Measurements from ENCODE around the gene PNLIPRP3. TPM values are rescaled to one million over a fixed set of nuclear protein-coding genes. Genes with fewer than 3 reads are reported as not detected.
"Not testable (repeated sequence)": the region's sequence is repeated elsewhere in the genome, so short reads cannot be mapped to it uniquely, and the experiment has no call there.

Gene PNLIPRP3
- not detected for total RNA-seq

GRCh38 chr10:116427671-116428070 is at the start of gene PNLIPRP3:
Gene PNLIPRP3 (plus strand): TSS chr10:116427847. CDS start chr10:116428013, 166 bp downstream.
- CTCF ChIA-PET, result no interaction called here
- POLR2A ChIA-PET, result no interaction called here

DNA sequence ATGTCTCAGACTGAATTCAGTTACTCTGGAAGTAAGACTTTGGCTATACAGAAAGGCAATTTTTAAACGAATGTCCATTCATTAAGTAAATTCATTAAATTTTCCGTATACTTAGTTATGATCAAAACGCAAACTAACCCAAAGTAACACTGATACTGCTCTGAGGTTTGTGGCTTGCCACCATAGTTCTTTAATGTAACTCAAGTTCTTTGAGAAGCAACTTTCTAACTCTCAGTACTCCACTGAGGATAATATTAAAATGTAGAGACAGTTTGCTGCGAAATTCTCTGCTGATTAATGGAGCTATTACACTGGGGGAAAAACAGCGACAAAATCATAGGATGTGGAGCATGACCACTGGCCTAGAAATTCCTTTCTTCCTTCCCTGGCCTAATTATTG is 45.4 kb upstream of the PNLIPRP3 start:
- POLR2A ChIA-PET, result no interaction called here
- CTCF ChIA-PET, result interaction anchor here (1.1 kb wide), 1 partner anchor 38 kb away, joined by 3 read pairs; no protein-coding TSS in a partner anchor

DNA sequence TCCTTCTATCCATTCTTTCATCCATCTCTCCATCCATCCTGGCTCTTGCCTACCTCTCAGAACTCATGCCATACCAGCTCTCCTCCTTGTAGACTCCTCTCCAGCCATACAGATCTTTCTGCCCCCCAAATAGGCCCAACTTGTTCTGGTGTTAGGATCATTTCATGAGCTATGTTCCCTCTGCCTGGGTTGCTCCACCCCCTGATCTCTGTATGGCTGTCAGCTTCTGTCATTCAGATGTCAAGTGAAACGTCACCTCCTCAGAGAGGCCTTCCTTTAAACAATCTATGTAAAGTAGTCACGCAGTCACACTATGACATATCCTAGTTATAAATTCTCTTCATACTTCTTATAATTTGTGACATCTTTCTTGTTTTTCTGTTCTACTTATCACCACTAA is 42.3 kb upstream of the PNLIPRP3 start:
- ChIA-PET POLR2A (no interaction called here), CTCF (no interaction called here)

- POLR2A ChIA-PET, result no interaction called here
- CTCF ChIA-PET, result no interaction called here
Measured at GRCh38 chr10:116385994-116386809, 41.4 kb upstream of the PNLIPRP3 start.

DNA sequence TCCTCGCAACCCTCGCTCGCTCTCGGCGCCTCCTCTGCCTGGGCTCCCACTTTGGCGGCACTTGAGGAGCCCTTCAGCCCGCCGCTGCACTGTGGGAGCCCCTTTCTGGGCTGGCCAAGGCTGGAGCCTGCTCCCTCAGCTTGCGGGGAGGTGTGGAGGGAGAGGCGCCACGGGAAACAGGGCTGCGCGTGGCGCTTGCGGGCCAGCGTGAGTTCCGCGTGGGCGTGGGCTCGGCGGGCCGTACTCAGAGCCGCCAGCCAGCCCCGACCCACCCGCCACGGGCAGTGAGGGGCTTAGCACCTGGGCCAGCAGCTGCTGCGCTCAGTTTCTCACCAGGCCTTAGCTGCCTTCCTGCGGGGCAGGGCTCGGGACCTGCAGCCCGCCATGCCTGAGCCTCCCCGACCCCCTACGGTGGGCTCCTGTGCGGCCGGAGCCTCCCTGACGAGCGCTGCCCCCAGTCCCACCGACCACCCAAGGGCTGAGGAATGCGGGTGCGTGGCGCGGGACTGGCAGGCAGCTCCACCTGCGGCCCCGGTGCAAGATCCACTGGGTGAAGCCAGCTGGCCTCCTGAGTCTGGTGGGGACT is 34.3 kb upstream of the PNLIPRP3 start:
- CTCF ChIA-PET, POLR2A ChIA-PET: not testable (repeated sequence)

DNA sequence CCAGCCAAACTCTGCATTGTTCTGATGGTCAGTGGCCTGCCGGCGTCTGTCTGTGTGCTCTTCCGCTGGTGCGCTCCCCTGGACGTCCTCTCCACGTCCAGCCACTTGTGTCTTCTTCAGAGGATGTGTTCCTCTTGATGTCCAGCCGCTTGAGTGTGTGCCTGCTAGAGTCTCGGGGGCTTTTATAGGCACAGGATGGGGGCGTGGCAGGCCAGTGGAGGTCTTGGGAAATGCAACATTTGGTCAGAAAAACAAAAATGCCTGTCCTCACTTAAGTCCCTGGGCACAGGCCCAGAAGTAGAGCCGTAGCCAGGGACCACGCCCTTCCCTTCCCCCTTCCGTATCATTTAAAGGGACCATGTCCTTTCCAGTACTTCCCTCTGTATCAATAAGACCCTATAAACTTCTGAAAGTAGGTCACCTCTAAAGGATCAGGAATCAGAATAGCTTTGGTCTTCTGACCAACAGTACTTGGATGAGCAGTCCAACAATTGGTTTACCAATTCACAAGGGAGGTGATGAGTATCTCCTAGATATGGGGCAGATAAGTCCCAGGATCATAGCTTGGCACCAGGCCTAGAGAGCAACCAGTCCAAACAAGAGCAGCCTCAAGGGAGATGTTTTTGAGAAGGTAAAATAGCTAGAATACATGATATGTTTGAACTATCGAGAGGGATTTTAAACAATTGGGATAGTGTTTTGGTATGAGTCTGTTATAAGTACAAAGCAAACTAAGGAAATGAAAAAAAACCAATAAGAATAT is 32.2 kb upstream of the PNLIPRP3 start:
- CTCF ChIA-PET, result no interaction called here
- POLR2A ChIA-PET, result no interaction called here

- ChIA-PET POLR2A (no interaction called here), CTCF (no interaction called here)
Measured at GRCh38 chr10:116398224-116398623, 29.4 kb upstream of the PNLIPRP3 start.

DNA sequence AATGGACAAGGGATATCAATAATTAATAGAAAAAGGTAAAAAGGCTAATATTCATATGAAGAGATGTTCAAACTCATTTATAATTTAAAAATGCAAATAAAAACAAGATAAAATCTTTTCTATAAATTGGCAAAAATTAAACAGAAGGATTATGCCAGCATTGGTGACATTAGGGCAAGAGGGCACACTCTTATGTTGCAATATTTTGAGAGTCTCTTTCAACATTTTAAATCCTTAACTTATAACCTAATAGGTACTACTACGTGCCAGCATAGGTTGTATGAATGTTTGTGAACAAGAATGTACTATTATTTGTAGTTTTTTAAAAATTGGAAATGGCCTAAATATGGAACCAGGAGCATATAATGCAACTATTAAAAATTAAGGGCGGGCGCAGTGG is 24.8 kb upstream of the PNLIPRP3 start:
- POLR2A ChIA-PET, result no interaction called here
- CTCF ChIA-PET, result no interaction called here

GRCh38 chr10:116403740-116404250 is 23.9 kb upstream of the PNLIPRP3 start:
- POLR2A ChIA-PET, result no interaction called here
- CTCF ChIA-PET, result no interaction called here

DNA sequence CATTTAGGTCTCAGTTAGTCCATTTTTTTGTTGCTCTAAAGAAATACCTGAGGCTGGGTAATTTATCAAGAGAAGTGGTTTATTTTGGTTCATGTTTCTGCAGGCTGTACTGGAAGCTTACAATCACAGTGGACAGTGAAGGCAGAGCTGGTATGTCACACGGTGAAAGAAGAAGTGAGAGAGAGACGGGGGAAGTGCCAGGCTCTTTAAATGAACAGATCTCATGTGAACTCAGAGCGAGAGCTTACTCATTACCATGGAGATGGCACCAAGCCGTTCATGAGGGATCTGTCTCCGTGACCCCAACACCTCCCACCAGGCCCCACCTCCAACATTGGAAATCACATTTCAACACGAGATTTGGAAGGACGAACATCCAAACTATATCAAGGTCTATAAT is 18.9 kb upstream of the PNLIPRP3 start:
- ChIA-PET CTCF (no interaction called here), POLR2A (no interaction called here)

DNA sequence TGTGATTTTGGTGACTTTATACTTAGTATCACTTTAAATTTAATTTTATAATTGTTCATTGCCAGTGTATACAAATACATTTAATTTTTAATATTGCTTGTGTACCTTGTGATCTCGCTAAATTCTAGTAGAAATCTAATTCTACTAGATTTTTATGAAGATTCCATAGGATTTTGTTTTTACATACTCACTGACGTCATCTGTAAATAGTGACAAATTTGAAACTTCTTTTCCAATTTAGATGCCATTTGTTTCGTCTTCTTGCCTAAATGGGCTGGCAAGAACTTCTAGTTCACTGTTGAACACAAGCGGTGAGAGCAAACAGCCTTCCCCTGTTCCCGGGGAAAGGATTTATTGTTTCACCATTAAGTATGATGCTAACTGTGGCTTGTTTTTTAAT is 17.3 kb upstream of the PNLIPRP3 start:
- ChIA-PET POLR2A (no interaction called here), CTCF (no interaction called here)

- POLR2A ChIA-PET, result no interaction called here
Measured at GRCh38 chr10:116417821-116418220, 9.8 kb upstream of the PNLIPRP3 start.

DNA sequence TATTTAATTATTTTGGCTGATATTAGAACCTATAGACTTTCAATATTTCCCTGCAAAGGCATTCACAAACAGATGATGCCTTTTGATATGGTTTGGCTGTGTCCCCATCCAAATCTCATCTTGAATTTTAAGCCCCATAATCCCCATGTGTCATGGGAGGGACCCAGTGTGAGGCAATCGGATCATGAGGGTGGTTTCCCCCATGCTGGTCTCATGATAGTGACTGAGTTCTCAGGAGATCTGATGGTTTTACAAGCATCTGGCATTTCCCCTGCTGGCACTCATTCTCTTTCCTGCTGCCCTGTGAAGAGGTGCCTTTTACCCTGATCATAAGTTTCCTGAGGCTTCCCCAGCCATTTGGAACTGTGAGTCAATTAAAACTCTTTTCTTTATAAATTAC is 9.3 kb upstream of the PNLIPRP3 start:
- ChIA-PET POLR2A (no interaction called here), CTCF (no interaction called here)

More at GRCh38 chr10:116417821-116418220, 9.8 kb upstream of the PNLIPRP3 start:
- CTCF ChIA-PET, result no interaction called here

DNA sequence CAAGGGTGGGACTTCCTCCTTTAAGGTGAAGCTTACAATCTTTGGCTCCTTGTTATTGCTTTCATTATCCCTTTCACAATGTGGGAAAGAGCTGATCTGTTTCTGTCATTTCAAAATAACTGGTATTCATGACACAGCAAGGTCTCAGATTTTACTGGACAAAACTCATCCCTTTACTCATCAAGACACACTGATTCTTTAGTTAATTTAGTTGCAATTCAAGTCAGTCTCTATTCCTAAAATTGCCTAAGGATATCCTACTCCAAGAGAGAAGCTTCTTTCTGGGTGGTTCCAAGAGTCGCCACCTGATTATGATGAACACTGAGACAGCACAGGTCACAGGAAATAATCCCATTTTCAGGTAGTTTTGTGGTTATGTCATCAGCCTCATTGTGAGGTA is 5.8 kb upstream of the PNLIPRP3 start:
- POLR2A ChIA-PET, result no interaction called here

DNA sequence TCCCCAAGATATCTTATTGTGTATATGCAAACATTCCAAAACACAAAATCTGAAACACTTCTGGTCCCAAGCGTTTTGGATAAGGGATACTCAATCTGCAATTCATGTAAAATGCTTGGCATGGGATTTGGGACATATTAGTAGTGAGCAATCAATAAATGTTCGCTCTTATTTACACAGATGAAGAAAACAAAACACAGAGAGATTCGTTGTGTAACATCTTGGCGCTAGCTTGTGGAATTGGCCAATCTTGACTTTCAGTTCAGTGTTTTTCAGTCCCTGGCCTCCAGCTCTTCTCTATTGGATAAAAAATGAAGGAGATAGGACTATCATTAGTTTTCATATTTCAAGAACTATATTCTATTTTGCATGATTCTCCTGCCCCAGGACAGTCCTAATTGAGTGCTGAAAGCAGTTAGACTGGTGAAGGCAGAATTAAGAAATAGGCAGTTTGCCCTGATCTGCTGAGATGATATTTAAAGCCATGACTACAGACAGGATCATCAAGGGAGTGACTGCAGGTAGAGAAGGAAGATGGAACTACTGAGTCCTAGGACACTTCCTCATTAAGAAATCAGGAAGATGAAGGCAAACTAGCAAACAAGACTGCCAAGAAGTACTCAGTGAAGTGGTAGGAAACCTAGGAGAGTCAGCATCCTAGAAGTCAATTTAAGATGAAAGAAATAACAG is 1.8 kb downstream of the PNLIPRP3 start:
- POLR2A ChIA-PET, result no interaction called here
- CTCF ChIA-PET, result no interaction called here

More for the DNA sequence above, 5.8 kb upstream of the PNLIPRP3 start:
- CTCF ChIA-PET, result no interaction called here

DNA sequence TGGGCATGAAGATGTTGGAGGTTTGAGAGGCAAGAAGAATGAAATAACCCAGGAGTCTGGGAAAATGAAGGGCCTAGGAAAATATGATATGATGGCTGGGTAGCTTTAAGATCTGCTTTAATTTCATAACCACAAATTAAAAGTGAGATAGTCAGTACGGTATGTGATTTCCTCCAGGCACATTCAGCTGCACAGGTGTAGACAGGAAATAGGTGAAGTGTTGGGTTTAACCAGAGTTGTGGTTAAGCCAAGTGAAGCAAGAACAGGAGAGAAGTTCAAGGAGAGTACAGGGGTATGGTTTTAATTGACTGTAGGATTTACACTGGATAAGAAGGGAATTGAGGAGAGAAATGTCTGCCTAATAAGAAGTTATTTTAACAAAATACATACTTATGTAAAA is 2.6 kb downstream of the PNLIPRP3 start:
- POLR2A ChIA-PET, result no interaction called here

GRCh38 chr10:116431598-116431997 is 4.0 kb downstream of the PNLIPRP3 start:
- CTCF ChIA-PET, result no interaction called here
- POLR2A ChIA-PET, result no interaction called here

More for the DNA sequence above, 2.6 kb downstream of the PNLIPRP3 start:
- CTCF ChIA-PET, result no interaction called here

GRCh38 chr10:116437076-116437692 is 9.5 kb downstream of the PNLIPRP3 start:
- CTCF ChIA-PET, result no interaction called here
- POLR2A ChIA-PET, result no interaction called here

DNA sequence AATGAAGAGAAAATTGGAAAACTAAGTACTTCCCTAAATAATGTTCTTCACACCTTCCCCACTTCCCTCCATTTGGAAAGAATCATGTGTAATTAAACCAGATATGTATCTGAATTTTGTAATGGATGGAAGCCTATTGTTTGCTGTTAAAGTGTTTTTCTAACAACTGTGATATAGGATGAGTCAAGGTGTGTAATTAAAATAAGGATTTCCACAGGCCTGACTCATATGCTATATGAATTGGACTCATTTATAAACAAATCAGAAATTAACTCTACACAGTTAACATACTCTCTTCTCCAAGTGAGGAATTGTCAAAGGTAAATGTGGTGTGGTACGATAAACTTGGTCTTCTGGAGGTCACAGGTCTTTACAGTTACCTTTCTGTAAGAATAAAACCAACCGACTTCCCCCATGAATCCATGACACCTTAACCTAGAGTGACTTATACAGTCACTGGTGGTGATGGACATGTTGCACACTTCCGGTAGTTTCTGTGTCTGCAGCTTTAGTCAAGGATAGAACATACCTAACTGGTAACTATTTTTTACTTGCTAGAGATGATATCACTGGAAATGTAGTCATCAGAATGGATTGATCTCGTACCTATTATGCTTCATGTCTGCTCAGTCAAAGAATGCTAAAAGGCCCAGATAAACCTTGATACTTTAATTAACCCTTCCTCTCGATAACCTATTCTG is 12.8 kb downstream of the PNLIPRP3 start:
- POLR2A ChIA-PET, result no interaction called here
- CTCF ChIA-PET, result no interaction called here

All from activated CD8-positive, alpha-beta memory T cell treated with anti-CD3 and anti-CD28 coated beads for 36 hours (primary cell).